HepG2 (cell line): ENCODE measurements around the gene LRRC45. TPM values are rescaled to one million over a fixed set of nuclear protein-coding genes. Genes with fewer than 3 reads are reported as not detected.
A peak's percentile ranks its signal among the peaks of the same experiment; 100 is the strongest.

Experiments used
- FLYWCH1 ChIP-seq: sonication (generic); formaldehyde crosslinking; IDR thresholded peaks from 2 replicates; pipeline ENCODE4 v1.8.1; 2023; ENCODE audit warnings: mild to moderate bottlenecking, missing genetic modification reagents
- IKZF1 ChIP-seq: fragments of 450-650 bp; IDR thresholded peaks from 2 replicates; pipeline ENCODE4 v1.7.1; 2016
- MAFK ChIP-seq, 2 experiments: IDR thresholded peaks in 1 of 2; conservative IDR thresholded peaks in 1 of 2; 2 replicates each; pipeline ENCODE4 v1.6.1; 2011; ENCODE audit warnings: improper control_type of control experiment in 2 of 2, low read length in 2 of 2
- RAD21 ChIP-seq: fragments of 450-650 bp; formaldehyde crosslinking; IDR thresholded peaks from 2 replicates; pipeline ENCODE4 v1.5.0; 2020; ENCODE audit warnings: mild to moderate bottlenecking
- RARA ChIP-seq: IDR thresholded peaks from 2 replicates; pipeline ENCODE4 v1.6.1; 2016; ENCODE audit warnings: missing genetic modification reagents, missing compliant biosample characterization
- TBP ChIP-seq: sonication (generic); formaldehyde crosslinking; IDR thresholded peaks from 2 replicates; pipeline ENCODE4 v1.5.0; 2020; ENCODE audit warnings: missing genetic modification reagents
- TOPORS ChIP-seq: sonication (generic); formaldehyde crosslinking; IDR thresholded peaks from 2 replicates; pipeline ENCODE4 v1.8.0; 2023; ENCODE audit warnings: mild to moderate bottlenecking, missing genetic modification reagents
- ZEB1 ChIP-seq: IDR thresholded peaks from 2 replicates; pipeline ENCODE4 v1.6.1; 2012; ENCODE audit warnings: mild to moderate bottlenecking, low read depth, inconsistent platforms; ENCODE audit not compliant: insufficient replicate concordance
- ZKSCAN1 ChIP-seq: fragments of 150-350 bp; IDR thresholded peaks from 2 replicates; pipeline ENCODE4 v1.6.1; 2014; ENCODE audit warnings: low read length
- ZNF225 ChIP-seq: sonication (generic); formaldehyde crosslinking; IDR thresholded peaks from 2 replicates; pipeline ENCODE4 v1.4.0; 2020; ENCODE audit warnings: mild to moderate bottlenecking, missing genetic modification reagents
- ZNF44 ChIP-seq: sonication (generic); formaldehyde crosslinking; IDR thresholded peaks from 2 replicates; pipeline ENCODE4 v1.5.1; 2020; ENCODE audit warnings: mild to moderate bottlenecking, missing genetic modification reagents
- ZNF570 ChIP-seq: sonication (generic); formaldehyde crosslinking; IDR thresholded peaks from 2 replicates; pipeline ENCODE4 v1.4.0; 2020; ENCODE audit warnings: mild to moderate bottlenecking, missing genetic modification reagents, borderline replicate concordance
- ZNF672 ChIP-seq: sonication (generic); formaldehyde crosslinking; IDR thresholded peaks from 2 replicates; pipeline ENCODE4 v1.8.1; 2022; ENCODE audit warnings: missing genetic modification reagents
- ZNF747 ChIP-seq: sonication (generic); formaldehyde crosslinking; IDR thresholded peaks from 2 replicates; pipeline ENCODE4 v1.8.1; 2023; ENCODE audit warnings: missing genetic modification reagents, mild to moderate bottlenecking, borderline replicate concordance
- ZNF781 ChIP-seq: sonication (generic); formaldehyde crosslinking; IDR thresholded peaks from 2 replicates; pipeline ENCODE4 v1.5.1; 2020; ENCODE audit warnings: borderline replicate concordance, mild to moderate bottlenecking, missing genetic modification reagents; ENCODE audit errors: not compliant biosample characterization
- ZSCAN29 ChIP-seq: sonication (generic); formaldehyde crosslinking; conservative IDR thresholded peaks from 2 replicates; pipeline ENCODE4 v1.4.0; 2020; ENCODE audit warnings: mild to moderate bottlenecking, missing genetic modification reagents
- polyA plus RNA-seq, 8 experiments: library from polyadenylated mRNA; depleted of rRNA in 3 of 8; stranded (reverse) in 7 of 8; unstranded in 1 of 8; fragments of >200 nt; fragmentation: Illumina TruSeq in 4 of 8; extraction: Trizol in 4 of 8; gene quantifications; 2 replicates each; pipeline versions ENCODE4 v1.2.1 to v1.2.3, GENCODE V29; 2011 to 2016; ENCODE audit warnings: low read depth in 4 of 8, missing spikeins in 1 of 8, mixed read lengths in 1 of 8; ENCODE audit not compliant: insufficient read depth in 1 of 8
- total RNA-seq, 5 experiments: library from RNA; depleted of rRNA; stranded (reverse); fragments of >200 nt; fragmentation: Illumina TruSeq; extraction: Trizol; gene quantifications; 2 replicates each; pipeline ENCODE4 v1.2.3, GENCODE V29; 2016; ENCODE audit warnings: low read depth in 1 of 5
- TF ChIP-seq, protein P1 (sequence below): sonication (generic); formaldehyde crosslinking; IDR thresholded peaks from 2 replicates; pipeline ENCODE4 v1.9.0; 2021; ENCODE audit warnings: missing genetic modification reagents, borderline replicate concordance
- TF ChIP-seq, protein P2 (sequence below): sonication (generic); formaldehyde crosslinking; IDR thresholded peaks from 2 replicates; pipeline ENCODE4 v1.8.1; 2023; ENCODE audit warnings: mild to moderate bottlenecking, missing genetic modification reagents
- TF ChIP-seq, protein P3 (sequence below): sonication (generic); formaldehyde crosslinking; IDR thresholded peaks from 2 replicates; pipeline ENCODE4 v1.8.0; 2022; ENCODE audit warnings: mild to moderate bottlenecking, missing genetic modification reagents, moderate library complexity
- TF ChIP-seq, protein P4 (sequence below): sonication (generic); formaldehyde crosslinking; IDR thresholded peaks from 2 replicates; pipeline ENCODE4 v1.4.0; 2020; ENCODE audit warnings: missing genetic modification reagents; ENCODE audit errors: not compliant biosample characterization
- TF ChIP-seq, protein P5 (sequence below): sonication (generic); formaldehyde crosslinking; IDR thresholded peaks from 2 replicates; pipeline ENCODE4 v1.4.0; 2020; ENCODE audit warnings: missing genetic modification reagents, borderline replicate concordance
- TF ChIP-seq, protein P6 (sequence below): sonication (generic); formaldehyde crosslinking; IDR thresholded peaks from 2 replicates; pipeline ENCODE4 v1.4.0; 2020; ENCODE audit warnings: mild to moderate bottlenecking, missing genetic modification reagents

LRRC45 gene
- total and polyA plus RNA-seq, 2 of the 13 experiments (the other 11 are each of a cell fraction or from before 2014, with no cell fraction given), result 11.6 to 48.1 TPM

DNA sequence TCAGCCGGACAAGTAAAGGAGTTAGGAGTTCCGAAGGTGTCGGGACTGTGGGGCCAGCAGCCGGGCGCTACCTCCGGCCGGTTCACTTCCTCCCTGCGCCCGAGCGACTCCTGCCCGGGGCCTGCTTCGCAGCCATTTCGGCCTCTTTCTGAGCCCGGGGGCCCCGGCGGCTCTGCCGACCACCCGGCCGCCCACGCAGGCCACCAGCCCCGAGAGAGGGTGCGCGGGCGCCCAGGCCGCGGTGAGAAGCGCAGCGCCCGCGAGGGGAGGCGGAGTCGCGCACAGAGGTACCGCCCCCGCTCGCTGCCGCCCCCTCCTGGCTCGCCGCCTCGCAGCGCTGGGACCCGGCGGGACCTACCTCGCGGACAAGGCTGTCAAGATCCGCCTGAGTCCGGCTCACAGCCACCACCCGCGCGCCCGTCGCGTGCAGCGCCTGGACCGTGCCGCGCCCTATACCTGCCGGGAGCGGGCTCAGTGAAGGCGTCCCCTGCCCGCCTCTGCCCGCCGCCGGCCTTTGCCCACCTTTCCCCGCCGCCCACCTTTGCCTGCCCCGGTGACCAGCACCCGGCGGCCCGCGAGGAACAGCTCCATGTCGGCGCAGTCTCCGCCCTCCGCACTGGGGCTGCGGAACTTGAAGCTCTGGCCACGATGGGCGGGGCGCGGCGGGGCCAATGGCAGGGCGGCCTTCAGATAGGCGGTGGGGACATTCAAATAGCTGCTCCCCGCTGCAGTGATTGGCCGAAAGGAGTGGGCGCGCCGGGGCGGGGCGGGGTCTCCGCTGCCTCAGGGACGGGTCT, 14.2 kb downstream of the LRRC45 start, which contains the start of gene DCXR (continued):
- TF ChIP-seq, protein P1, sequence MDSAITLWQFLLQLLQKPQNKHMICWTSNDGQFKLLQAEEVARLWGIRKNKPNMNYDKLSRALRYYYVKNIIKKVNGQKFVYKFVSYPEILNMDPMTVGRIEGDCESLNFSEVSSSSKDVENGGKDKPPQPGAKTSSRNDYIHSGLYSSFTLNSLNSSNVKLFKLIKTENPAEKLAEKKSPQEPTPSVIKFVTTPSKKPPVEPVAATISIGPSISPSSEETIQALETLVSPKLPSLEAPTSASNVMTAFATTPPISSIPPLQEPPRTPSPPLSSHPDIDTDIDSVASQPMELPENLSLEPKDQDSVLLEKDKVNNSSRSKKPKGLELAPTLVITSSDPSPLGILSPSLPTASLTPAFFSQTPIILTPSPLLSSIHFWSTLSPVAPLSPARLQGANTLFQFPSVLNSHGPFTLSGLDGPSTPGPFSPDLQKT (CRISPR knock-in tag), result no peak
- no peak for TF ChIP-seq MAFK (conservative IDR thresholded peaks at IDR 0.05 in 1 of 2, IDR thresholded peaks at IDR 0.05 in 1 of 2; ENCODE audit: low read length in 2 of 2)
- TF ChIP-seq RAD21 (CRISPR knock-in tag), result peak; percentile 92
- TF ChIP-seq ZNF570, result no peak
- TF ChIP-seq, protein P2, sequence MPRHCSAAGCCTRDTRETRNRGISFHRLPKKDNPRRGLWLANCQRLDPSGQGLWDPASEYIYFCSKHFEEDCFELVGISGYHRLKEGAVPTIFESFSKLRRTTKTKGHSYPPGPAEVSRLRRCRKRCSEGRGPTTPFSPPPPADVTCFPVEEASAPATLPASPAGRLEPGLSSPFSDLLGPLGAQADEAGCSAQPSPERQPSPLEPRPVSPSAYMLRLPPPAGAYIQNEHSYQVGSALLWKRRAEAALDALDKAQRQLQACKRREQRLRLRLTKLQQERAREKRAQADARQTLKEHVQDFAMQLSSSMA (CRISPR knock-in tag), result peak; percentile 31; the same call in 1 of the 2 replicates
- TF ChIP-seq ZSCAN29 (CRISPR knock-in tag), result peak; percentile 75; the same call in 1 of the 2 replicates
- TF ChIP-seq ZEB1, result peak; percentile 27
- TF ChIP-seq, protein P3, sequence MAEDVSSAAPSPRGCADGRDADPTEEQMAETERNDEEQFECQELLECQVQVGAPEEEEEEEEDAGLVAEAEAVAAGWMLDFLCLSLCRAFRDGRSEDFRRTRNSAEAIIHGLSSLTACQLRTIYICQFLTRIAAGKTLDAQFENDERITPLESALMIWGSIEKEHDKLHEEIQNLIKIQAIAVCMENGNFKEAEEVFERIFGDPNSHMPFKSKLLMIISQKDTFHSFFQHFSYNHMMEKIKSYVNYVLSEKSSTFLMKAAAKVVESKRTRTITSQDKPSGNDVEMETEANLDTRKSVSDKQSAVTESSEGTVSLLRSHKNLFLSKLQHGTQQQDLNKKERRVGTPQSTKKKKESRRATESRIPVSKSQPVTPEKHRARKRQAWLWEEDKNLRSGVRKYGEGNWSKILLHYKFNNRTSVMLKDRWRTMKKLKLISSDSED, result no peak
- TF ChIP-seq ZNF672 (CRISPR knock-in tag), result no peak
- TF ChIP-seq, protein P4, sequence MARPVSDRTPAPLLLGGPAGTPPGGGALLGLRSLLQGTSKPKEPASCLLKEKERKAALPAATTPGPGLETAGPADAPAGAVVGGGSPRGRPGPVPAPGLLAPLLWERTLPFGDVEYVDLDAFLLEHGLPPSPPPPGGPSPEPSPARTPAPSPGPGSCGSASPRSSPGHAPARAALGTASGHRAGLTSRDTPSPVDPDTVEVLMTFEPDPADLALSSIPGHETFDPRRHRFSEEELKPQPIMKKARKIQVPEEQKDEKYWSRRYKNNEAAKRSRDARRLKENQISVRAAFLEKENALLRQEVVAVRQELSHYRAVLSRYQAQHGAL, result no peak
- no peak for TF ChIP-seq IKZF1
- TF ChIP-seq, protein P5, sequence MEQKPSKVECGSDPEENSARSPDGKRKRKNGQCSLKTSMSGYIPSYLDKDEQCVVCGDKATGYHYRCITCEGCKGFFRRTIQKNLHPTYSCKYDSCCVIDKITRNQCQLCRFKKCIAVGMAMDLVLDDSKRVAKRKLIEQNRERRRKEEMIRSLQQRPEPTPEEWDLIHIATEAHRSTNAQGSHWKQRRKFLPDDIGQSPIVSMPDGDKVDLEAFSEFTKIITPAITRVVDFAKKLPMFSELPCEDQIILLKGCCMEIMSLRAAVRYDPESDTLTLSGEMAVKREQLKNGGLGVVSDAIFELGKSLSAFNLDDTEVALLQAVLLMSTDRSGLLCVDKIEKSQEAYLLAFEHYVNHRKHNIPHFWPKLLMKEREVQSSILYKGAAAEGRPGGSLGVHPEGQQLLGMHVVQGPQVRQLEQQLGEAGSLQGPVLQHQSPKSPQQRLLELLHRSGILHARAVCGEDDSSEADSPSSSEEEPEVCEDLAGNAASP (CRISPR knock-in tag), result no peak; the same call in 1 of the 2 replicates
- TF ChIP-seq ZNF225, result no peak; the same call in 1 of the 2 replicates
- peak; percentile 49 for TF ChIP-seq RARA (CRISPR knock-in tag)
- TF ChIP-seq, protein P6, sequence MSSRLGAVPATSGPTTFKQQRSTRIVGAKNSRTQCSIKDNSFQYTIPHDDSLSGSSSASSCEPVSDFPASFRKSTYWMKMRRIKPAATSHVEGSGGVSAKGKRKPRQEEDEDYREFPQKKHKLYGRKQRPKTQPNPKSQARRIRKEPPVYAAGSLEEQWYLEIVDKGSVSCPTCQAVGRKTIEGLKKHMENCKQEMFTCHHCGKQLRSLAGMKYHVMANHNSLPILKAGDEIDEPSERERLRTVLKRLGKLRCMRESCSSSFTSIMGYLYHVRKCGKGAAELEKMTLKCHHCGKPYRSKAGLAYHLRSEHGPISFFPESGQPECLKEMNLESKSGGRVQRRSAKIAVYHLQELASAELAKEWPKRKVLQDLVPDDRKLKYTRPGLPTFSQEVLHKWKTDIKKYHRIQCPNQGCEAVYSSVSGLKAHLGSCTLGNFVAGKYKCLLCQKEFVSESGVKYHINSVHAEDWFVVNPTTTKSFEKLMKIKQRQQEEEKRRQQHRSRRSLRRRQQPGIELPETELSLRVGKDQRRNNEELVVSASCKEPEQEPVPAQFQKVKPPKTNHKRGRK (CRISPR knock-in tag), result 0 out of 2 replicates have a peak, but pooled peaks have one; percentile 32
- TF ChIP-seq ZKSCAN1, result no peak
- peak; percentile 84; the same call in 1 of the 2 replicates for TF ChIP-seq ZNF747 (CRISPR knock-in tag)
- 0 out of 2 replicates have a peak, but pooled peaks have one; percentile 62 for TF ChIP-seq TBP (CRISPR knock-in tag)
- TF ChIP-seq ZNF44 (CRISPR knock-in tag), result peak; percentile 94
- TF ChIP-seq TOPORS (CRISPR knock-in tag), result no peak; the same call in 1 of the 2 replicates
- no peak for TF ChIP-seq ZNF781 (CRISPR knock-in tag)
- no peak for TF ChIP-seq FLYWCH1 (CRISPR knock-in tag)
